GM19035 (cell line): ENCODE measurements around the gene ENKD1.
A peak's percentile ranks its signal among the peaks of the same experiment; 100 is the strongest.
"Not testable (repeated sequence)": the region's sequence is repeated elsewhere in the genome, so short reads cannot be mapped to it uniquely, and the experiment has no call there.

Experiments used
- ATAC-seq: cut with Tn5 transposase; IDR thresholded peaks from one replicate; pipeline ENCODE4 v1.9.1; 2021; ENCODE audit not compliant: unreplicated experiment

The ENKD1 gene, protein sequence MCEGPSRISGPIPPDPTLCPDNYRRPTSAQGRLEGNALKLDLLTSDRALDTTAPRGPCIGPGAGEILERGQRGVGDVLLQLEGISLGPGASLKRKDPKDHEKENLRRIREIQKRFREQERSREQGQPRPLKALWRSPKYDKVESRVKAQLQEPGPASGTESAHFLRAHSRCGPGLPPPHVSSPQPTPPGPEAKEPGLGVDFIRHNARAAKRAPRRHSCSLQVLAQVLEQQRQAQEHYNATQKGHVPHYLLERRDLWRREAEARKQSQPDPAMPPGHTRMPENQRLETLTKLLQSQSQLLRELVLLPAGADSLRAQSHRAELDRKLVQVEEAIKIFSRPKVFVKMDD

DNA sequence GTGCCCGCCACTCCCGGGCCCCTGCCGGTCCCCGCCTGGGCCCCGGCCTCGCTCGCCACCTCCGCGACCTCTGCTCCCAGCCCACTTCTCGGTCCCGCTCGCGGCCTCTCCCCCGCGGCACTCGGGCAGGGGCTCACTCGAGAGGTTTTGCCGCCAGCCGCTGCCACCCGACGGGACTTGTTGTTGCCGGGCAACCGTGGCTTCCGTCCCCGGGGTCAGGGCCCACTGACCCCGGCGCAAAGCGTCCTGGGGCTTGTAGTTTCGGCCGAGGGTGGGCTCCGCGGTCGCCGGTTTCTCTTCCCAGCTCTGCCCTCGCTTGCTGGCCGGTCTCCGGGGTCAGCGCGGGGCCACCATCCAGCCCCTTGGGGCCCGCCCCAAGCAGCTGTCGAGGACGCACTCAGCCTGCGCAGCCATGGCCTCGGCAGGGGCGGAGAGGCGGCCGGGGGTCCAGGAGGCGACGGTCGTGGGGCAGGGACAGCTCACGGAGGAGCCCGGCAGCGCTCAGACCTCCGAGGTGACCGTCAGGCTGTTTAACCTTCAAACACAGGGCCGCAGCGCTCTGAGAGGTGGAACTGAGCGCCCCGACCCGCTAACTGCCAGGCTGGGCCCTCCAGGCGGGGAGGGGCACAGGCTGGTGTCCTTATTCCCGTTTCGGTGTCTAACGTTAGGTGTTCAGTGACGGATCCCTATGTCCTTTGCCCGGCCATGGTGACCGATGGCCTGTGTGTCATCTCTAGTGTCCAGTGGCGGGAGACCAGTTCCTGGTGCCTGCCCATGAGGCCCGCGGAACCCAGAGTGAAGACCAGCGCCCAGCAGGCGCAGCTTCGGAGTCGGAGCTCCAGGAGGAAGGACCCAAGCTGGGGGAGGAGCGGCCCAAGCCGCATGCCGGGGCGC, at the start of gene ENKD1, which contains the start of gene C16orf86:
TSS of gene ENKD1 (minus strand) at position 192 of the 894 bp plus-strand sequence. CDS start 308 bp downstream, outside the sequence.
TSS of gene C16orf86 (plus strand) at position 256 of the 894 bp plus-strand sequence. CDS start at position 413, 157 bp downstream.
- peak; percentile 66 for ATAC-seq

DNA sequence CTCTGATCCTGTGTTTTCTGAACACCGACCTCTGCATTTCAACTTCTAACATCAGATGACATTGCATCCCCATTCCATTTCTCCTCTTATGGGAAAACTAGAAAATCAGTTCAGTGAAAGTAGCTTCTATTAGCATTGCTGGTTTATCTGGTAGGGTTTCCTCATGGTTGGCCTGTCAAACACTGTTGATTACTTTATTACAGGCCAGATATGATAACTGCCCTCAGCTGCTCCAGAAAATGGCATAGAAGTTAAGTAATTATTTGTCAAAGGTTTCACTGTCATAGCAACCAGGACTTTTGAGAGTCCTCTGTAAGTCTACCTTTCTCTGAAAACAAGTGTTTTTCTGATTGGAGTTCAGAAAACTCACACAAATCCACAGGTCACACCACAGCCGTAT, 49.5 kb upstream of the ENKD1 start:
- no peak for ATAC-seq

DNA sequence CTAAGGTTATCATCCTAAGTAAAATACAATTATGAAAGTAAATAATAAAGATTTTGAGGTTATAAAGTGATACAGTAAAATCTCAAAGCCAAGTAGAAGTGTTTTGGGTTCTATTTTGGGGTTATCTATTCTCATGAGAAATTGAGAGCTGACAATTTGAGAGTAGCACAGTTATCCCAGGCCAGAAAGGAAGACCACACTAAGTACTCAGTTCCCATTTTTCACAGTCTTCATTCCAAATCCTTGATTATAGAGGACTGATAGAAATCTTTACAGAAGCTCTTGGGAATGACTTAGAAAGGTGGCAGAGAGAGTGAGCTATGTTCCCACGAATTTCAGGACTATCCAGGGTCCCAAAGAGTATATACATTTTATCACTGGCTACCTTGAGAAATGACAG, 48.0 kb upstream of the ENKD1 start:
- no peak for ATAC-seq

DNA sequence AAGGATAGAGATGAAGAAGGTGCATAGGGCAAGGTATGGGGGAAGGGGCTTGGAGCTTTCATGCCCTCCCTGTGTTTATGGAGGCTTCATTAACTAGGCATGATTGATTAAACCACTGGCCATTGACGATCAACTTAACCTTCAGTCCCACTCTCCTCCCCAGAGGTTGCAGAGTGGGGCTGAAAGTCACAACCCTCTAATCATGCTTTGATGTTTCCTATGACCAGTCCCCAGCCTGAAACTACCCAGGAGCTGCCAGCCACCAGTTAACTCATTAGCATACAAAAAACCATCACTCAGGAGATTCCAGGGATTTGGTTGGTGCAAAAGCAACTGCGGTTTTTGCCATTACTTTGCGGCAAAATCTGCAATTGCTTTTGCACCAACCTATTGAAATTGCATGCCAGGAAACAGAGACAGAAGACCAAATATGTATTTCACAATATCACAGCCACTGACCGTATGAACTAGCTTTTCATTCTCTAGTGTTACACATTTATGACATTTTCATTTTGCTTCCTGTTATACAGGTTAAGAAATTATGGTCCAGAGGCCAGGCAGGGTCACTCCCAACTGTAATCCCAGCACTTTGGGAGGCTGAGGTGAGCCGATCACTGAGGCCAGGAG, 47.2 kb upstream of the ENKD1 start:
- no peak for ATAC-seq

DNA sequence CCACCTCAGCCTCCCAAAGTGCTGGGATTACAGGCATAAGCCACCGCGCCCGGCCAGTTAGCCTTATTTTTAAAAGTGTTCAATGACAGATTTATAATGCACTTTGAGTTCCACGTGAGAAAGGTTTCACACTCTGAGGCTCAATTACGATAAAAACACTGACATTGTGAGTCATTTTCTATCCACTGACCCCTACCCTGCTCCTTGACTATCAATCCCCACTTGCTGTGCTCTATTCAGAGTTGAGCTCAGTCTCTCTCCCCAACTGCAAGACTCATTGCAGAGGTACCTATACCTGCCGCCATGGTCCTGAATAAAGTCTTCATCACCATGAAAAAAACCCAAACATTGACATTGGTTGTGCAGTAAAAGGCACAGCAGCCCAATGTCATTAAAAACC, 44.1 kb upstream of the ENKD1 start:
- ATAC-seq, result no peak

DNA sequence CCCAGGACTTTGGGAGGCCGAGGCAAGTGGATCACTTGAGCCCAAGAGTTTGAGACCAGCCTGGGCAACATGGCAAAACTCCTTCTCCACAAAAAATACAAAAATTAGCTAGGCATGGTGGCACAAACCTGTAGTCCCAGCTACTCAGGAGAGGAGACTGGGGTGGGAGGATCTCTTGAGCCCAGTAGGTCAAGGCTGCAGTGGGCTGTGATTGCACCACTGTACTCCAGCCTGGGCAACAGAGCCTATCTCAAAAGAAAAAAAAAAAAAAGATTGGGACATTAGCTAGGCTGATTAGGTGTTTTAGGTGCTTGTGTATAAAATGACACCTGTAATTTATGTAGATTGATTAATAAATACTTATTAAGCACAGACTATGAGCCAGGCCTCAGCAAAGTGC, 42.5 kb upstream of the ENKD1 start:
- ATAC-seq, result no peak

DNA sequence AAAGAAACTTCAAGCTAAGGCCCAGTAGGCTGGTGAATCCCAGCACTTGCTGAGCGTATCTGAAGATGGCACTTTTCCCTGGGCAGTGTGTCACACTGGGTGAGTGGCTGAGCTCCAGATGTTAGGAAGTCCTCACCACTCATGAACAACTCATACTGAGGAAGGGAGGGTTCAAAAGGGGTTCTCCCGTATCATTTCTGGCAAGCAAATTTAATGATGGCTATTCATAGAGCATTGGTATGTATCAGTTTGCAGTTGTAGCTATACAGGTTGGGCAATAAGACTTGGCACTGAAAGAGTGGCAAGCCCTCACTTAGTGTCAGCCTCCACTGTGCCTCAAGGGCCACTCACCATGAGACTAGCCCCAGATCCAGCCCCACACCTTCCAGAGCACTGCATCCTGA, 41.8 kb upstream of the ENKD1 start:
- no peak for ATAC-seq

DNA sequence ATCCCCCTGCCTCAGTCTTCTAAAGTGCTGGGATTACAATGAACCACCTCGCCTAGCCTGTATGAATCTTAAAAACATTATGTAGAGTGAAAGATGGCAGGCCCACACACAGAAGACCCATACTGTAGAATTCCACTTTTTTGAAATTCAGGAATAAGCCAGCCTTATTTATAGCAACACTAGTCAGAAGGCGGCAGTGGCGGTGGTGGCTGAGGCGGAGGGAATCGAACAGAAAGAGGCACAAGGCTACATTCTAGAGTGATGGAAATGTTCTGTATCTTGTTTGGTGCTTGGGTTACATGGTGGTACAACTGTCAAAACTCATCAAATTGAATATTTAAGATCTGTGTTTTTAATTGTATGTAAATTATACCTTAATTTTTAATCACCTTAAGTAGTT, 41.2 kb upstream of the ENKD1 start:
- no peak for ATAC-seq

DNA sequence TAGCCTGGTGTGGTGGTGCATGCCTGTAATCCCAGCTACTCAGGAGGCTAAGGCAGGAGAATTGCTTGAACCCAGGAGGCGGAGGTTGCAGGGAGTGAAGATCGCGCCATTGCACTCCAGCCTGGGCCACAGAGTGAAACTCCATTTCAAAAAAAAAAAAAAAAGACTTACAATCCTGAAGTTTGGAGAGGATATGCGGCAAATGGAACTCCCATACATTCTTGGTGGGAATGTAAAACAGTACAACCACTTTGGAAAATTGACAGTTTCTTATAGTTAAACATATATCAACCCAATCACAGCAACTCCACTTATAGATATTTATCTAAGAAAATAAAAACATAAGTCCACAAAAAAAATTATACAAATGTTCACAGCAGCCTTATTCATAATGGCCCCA, 40.7 kb upstream of the ENKD1 start:
- ATAC-seq, result no peak

DNA sequence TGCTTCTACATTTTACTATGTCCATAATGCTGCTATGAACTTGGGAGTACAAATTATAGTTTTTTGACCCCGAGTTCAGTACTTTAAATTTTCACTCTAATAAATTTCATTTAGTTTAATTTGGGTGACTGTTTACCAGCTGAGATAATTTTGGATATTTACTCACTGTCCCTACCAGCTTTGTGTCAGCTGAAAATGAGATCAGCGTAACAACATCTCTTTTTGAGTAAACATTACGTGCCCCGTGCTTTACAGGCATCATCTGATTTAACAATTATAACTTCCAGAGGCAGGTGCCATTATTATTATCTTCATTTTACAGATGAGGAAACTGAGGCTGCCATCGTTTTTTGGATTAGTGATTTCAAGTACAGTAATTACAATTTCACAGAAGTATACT, 37.6 kb upstream of the ENKD1 start:
- ATAC-seq, result no peak

DNA sequence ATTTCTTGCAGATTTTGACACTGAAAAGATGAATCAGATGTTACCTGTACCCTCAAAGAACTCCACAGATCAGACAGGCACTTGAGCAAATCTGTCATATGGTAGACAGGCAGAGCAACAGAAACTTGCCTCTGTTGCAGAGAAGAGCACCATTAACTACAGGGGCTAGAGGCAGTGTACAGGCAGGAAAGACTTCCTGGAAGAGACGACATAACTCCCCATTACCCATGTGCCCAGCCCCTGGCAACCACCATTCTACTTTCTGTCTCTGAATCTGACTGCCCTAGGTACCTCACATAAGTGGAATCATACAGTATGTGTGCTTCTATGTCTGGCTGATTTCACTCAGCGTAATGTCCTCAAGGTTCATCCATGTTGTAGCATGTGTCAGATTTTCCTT, 37.1 kb upstream of the ENKD1 start:
- no peak for ATAC-seq

DNA sequence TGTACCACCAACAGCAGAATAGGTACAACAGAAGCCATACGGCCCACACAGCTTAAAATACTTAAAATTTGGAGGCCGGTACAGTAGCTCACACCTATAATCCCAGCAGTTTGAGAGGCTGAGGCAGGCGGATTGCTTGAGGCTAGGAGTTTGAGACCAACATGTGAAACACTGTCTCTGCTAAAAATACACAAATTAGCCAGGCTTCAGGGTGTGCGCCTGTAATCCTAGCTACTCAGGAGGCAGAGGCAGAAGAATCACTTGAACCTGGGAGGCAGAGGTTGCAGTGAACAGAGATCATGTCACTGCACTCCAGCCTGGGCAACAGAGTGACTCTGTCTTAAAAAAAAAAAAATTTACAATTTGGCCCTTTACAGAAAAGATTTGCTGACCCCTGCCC, 35.6 kb upstream of the ENKD1 start:
- no peak for ATAC-seq

DNA sequence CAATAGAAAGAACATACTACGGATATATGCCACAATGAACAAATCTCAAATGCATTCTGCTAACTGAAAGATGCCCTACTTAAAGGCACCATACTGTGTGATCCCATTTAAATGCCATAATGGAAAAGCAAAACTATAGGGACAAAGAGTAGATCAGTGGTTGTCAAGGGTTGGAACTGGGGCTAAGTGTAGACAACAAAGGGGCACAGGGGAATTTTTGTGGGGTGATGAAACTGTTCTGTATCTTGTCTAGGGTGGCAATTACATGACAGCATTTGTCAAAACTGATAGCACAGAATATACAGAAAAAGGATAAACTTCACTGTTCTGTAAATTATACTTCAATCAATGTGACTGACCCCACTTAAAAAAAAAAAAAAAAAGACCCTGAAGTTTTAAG, 34.9 kb upstream of the ENKD1 start:
- ATAC-seq, result no peak

DNA sequence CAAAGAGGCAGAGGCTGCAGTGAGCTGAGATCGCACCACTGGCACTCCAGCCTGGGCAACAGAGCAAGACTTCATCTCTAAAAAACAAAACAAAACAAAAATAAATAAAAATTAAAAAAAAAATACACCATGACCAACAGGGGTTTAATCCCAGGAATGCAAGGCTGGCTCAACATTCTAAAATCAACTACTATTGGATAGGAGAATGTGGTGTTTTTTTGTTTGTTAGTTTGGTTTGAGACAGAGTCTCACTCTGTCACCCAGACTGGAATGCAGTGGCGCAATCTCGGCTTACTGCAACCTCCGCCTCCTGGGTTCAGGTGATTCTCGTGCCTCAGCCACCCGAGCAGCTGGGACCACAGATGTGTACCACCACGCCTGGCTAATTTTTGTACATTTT, 32.7 kb upstream of the ENKD1 start:
- no peak for ATAC-seq

DNA sequence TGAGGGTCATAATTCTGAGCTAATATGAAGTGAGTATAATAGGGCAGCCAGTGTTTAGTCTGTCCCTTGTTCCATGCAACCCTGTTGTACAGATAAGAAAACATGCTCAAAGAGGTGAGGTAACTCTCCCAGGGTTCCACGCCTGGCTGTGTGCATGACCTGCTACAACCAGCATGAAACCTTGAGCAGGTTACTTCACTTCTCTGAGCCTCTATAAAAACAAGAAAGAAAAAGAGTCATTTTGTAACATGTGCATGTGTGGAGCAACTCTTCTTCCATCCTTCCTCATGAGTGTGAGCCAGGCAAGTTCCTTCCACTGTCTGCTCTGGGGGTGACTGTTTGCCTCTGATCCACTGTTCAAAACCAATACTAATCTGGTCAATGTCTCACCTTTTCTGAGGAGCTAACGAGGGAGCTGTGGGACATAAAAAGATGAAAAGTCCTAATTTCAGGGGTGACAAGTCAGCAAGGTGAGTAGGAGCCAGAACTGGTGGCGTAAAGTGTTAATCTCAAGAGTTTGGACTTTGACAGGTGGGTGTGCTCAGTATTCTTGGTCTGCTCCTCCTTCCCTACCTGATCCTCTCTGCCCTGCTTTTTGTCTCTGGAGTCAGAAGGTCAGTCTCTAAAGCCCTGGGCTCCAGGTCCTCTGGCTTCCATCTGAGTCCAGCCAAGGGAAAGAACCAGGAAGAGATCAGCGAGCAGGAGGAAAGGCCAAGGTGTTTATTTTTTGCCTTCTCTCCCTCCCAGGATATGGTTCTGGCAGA, 31.1 kb upstream of the ENKD1 start:
- no peak for ATAC-seq

DNA sequence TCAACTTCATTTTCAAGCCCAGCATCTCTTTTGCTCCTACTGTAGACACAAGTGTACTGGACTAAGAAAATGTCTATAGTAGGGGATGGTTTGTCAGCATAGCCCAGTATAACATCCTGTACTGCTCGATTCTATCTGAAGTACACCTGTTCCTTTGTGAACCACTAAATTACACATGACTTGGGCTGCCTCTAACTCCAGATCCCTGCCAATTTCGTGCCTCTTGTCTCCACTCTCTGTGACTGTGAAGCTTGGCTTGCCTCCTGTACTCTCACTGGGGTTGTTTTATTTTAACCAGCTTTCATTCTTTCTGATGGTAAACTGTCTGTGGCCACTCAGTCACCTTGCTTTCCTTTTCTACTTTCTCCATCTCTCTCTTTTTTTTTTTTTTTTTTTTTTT, 28.1 kb upstream of the ENKD1 start:
- ATAC-seq, result no peak

DNA sequence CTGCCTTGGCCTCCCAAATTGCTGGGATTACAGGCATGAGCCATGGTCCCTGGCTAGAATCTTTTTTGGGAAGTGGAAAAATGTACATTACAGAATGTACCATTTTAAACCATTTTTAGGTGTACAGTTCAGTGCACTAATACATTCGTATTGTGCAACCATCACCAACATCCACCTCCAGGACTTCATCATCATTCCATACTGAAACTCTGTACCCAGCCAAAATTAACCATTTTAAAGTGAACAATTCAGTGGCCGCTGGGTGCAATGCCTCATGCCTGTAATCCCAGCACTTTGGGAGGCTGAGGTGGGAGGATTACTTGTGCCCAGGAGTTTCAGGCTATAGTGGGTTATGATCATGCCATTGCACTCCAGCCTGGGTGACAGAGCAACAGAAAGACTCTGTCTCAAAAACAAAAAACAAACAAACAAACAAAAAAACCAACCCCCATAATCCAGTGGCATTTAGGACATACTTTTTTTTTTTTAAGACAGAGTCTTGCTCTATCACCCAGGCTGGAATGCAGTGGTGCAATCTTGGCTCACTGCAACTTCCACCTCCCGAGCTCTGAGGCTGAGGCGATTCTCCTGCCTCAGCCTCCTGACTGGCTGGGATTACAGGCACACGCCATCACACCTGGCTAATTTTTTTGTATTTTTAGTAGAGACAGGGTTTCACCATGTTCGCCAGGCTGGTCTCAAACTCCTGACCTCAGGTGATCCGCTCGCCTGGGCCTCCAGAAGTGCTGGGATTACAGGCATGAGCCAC, 27.2 kb upstream of the ENKD1 start:
- ATAC-seq, result not testable (repeated sequence)

DNA sequence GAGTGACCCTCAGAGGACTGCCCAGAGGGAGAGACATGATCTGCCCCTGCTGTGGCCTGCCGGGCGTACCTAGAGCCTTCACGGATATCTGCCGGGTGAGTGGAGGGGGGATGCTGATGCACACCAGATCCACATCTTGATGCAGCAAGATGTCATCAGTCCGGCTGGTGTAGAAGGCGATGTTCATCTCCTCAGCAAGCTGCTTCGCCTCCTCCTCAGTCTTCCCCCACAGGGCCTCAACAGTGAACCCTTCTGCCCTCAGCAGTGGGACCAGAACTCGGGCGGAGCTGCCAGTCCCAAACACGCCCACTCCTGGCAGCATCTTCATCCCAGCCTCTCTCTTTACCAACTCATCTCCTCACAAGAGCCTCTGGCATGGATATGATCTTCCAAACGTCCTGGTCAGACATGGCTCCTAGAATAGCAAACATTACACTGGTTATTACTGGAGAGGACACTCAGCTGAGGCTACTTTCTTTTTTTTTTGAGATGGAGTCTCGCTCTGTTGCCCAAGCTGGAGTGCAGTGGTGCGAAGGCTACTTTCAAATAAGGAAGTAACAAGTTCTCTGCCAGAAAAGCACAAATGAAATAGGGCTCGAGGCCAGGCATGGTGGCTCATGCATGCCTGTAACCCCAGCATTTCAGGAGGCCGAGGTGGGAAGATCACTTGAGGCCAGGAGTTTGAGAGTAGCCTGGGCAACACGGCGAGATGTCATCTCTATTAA, 19.0 kb upstream of the ENKD1 start:
- no peak for ATAC-seq

DNA sequence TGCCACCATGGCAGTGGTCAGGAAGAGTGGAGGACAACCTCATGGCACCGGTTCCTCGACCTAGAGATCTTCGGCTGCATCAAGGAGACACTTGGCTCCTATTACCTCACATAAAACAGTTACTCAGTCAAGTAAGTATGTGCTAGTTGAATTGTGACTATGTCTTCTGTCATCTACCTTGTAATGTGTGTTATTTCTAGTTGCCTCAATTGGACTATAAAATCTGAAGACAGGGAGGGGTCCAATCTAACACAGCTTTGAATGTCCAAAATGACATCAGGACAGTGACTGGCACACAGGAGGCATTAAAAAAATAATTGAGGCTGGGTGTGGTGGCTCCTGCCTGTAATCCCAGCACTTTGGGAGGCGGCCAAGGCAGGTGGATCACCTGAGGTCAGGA, 17.2 kb upstream of the ENKD1 start:
- ATAC-seq, result no peak
